ENCODE data around the gene E2F2. TPM values are rescaled to one million over a fixed set of nuclear protein-coding genes. Genes with fewer than 3 reads are reported as not detected.

Gene E2F2
- total RNA-seq, 3 donors from 2014 or later (not counting 1 experiment from before 2014, with no cell fraction given): 2.1 to 3.9 (median 3.2) TPM

DNA sequence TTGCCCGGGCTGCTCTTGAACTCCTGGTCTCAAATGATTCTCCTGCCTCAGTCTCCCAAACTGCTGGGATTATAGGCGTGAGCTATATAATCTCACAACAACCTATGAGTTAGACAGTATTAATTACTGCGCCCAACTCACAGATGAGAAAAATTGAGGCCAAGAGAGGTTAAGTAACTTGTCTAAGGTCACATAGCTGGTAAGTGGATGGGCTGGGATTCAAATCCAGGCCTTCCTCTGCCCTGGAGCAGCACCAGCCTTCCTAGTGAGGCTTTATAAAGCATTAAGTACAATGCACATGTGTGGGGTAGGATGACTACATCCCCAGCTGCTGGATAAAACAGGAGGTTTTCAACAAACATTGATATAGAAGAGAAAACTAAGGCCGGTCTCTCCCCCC is 15.1 kb downstream of the E2F2 start:
- WGBS (ENCODE audit: insufficient coverage): 100% methylated on average over 2 of the region's 4 CpGs
- H3K27me3 ChIP-seq (ENCODE audit: control insufficient read depth, insufficient read depth, low read length): no peaks in the 10 kb centered on the region

DNA sequence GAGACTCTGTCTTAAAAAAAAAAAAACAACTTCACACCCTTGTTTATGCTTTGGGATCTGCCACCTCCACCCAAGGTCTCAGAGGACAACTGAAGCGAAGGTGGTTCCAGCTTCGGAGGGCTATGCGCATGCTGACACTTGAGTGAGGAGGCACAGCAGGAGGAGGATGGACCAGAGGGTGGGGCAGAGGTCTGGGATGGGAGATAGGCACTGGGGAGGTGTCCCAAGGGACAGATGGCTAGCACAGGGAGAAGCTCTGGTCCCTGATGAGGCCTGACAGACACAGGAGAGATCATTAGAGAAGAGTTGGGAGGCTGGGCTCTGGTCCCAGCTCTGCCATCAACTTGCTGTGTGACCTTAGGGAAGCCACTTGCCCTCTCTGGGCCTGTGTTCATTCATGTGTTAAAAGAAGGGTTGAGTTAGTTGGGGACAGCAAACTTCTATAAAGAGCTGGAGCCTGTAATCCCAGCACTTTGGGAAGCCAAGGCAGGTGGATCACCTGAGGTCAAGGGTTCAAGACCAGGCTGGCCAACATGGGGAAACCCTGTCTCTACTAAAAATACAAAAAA is 16.8 kb downstream of the E2F2 start:
- H3K27ac Mint-ChIP-seq: peak overlapping the region in 1 of 2 donors; percentile 33
- Histone ChIP-seq H3K9me3 (ENCODE audit: control insufficient read depth, insufficient read depth, low read length) (no peaks in the 10 kb centered on the region), H3K4me3 (ENCODE audit: low read length) (no peak overlapping the region), H3K27ac (ENCODE audit: low read length) (no peak overlapping the region), H3K4me1 (ENCODE audit: control insufficient read depth, insufficient read depth, low read length) (no peaks in the 10 kb centered on the region), H3K36me3 (ENCODE audit: control insufficient read depth, insufficient read depth, low read length) (no peaks in the 10 kb centered on the region), H3K27me3 (ENCODE audit: control insufficient read depth, insufficient read depth, low read length) (no peaks in the 10 kb centered on the region)
- H3K9me3 Mint-ChIP-seq: no peaks in the 10 kb centered on the region
- no peak overlapping the region for H3K4me3 Mint-ChIP-seq
- WGBS (ENCODE audit: insufficient coverage): 97% methylated on average over 3 of the region's 3 CpGs
- ATAC-seq (no peak), DNase-seq (no peak)
- H3K36me3 Mint-ChIP-seq: no peaks in the 10 kb centered on the region
- no peaks in the 10 kb centered on the region for H3K27me3 Mint-ChIP-seq (ENCODE audit: low read depth in 2 of 2)
- TF ChIP-seq, protein P1, sequence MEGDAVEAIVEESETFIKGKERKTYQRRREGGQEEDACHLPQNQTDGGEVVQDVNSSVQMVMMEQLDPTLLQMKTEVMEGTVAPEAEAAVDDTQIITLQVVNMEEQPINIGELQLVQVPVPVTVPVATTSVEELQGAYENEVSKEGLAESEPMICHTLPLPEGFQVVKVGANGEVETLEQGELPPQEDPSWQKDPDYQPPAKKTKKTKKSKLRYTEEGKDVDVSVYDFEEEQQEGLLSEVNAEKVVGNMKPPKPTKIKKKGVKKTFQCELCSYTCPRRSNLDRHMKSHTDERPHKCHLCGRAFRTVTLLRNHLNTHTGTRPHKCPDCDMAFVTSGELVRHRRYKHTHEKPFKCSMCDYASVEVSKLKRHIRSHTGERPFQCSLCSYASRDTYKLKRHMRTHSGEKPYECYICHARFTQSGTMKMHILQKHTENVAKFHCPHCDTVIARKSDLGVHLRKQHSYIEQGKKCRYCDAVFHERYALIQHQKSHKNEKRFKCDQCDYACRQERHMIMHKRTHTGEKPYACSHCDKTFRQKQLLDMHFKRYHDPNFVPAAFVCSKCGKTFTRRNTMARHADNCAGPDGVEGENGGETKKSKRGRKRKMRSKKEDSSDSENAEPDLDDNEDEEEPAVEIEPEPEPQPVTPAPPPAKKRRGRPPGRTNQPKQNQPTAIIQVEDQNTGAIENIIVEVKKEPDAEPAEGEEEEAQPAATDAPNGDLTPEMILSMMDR (IDR thresholded peaks at IDR 0.05): no peak
- H3K4me1 Mint-ChIP-seq: no peaks in the 10 kb centered on the region
- intact Hi-C loops (cut with micrococcal nuclease): no loop called here

More for the DNA sequence above, 15.1 kb downstream of the E2F2 start:
- no peaks in the 10 kb centered on the region for H3K36me3 ChIP-seq (ENCODE audit: control insufficient read depth, insufficient read depth, low read length)
- no peaks in the 10 kb centered on the region for H3K9me3 Mint-ChIP-seq
- ATAC-seq (no peak), DNase-seq (no peak)
- no peaks in the 10 kb centered on the region for H3K36me3 Mint-ChIP-seq
- no peaks in the 10 kb centered on the region for H3K4me1 ChIP-seq (ENCODE audit: control insufficient read depth, insufficient read depth, low read length)
- no peak overlapping the region for H3K27ac ChIP-seq (ENCODE audit: low read length)
- no peaks in the 10 kb centered on the region for H3K27me3 Mint-ChIP-seq (ENCODE audit: low read depth in 2 of 2)
- no peak overlapping the region for H3K4me3 Mint-ChIP-seq
- H3K4me3 ChIP-seq (ENCODE audit: low read length): no peak overlapping the region
- no peaks in the 10 kb centered on the region for H3K4me1 Mint-ChIP-seq
- H3K9me3 ChIP-seq (ENCODE audit: control insufficient read depth, insufficient read depth, low read length): no peaks in the 10 kb centered on the region
- TF ChIP-seq, protein P1 (IDR thresholded peaks at IDR 0.05): no peak
- intact Hi-C loops (cut with micrococcal nuclease): no loop called here
- no peak overlapping the region for H3K27ac Mint-ChIP-seq

DNA sequence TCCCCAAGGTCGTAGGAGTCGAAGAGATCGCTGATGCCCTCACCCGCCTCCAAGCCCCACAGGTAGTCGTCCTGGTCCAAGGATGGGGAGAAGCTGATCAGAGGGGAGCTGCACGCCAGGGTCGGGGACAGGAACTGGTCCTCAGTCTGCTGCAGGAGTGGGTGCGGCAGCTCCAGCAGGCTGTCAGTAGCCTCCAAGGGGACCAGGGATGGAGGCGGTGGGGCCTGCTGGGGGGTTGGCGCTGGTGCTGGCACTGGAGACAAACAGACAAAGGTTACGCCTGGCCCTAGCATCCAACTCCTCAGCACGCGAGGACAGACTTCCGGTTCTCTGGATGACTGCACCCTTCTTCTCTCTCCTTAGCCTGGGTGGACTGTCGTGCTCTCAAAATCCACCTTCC is 21.1 kb downstream of the E2F2 start:
- 95% methylated on average over 15 of the region's 15 CpGs for WGBS (ENCODE audit: insufficient coverage)
- Mint-ChIP-seq H3K4me3 (no peak overlapping the region), H3K9me3 (no peaks in the 10 kb centered on the region), H3K27ac (no peak overlapping the region), H3K4me1 (no peaks in the 10 kb centered on the region), H3K36me3 (no peaks in the 10 kb centered on the region), H3K27me3 (ENCODE audit: low read depth in 2 of 2) (no peaks in the 10 kb centered on the region)
- DNase-seq (no peak), ATAC-seq (no peak)
- Histone ChIP-seq H3K4me3 (ENCODE audit: low read length) (no peak overlapping the region), H3K36me3 (ENCODE audit: control insufficient read depth, insufficient read depth, low read length) (no peaks in the 10 kb centered on the region), H3K9me3 (ENCODE audit: control insufficient read depth, insufficient read depth, low read length) (no peaks in the 10 kb centered on the region), H3K4me1 (ENCODE audit: control insufficient read depth, insufficient read depth, low read length) (no peaks in the 10 kb centered on the region), H3K27ac (ENCODE audit: low read length) (no peak overlapping the region), H3K27me3 (ENCODE audit: control insufficient read depth, insufficient read depth, low read length) (no peaks in the 10 kb centered on the region)
- intact Hi-C loops (cut with micrococcal nuclease): no loop called here
- TF ChIP-seq, protein P1 (IDR thresholded peaks at IDR 0.05): no peak
